Urothelium cell line (cell line): ENCODE measurements around the gene IFT43.

Experiments
- DNase-seq: peaks from one replicate; pipeline ENCODE4 v3.0.0; 2011; ENCODE audit warnings: low spot score, mixed read lengths
- FAIRE-seq: peaks from 2 replicates; lab custom pipeline; 2011; peaks lifted over from hg19 to GRCh38; lab: Jason Lieb, UNC

The IFT43 gene

DNA sequence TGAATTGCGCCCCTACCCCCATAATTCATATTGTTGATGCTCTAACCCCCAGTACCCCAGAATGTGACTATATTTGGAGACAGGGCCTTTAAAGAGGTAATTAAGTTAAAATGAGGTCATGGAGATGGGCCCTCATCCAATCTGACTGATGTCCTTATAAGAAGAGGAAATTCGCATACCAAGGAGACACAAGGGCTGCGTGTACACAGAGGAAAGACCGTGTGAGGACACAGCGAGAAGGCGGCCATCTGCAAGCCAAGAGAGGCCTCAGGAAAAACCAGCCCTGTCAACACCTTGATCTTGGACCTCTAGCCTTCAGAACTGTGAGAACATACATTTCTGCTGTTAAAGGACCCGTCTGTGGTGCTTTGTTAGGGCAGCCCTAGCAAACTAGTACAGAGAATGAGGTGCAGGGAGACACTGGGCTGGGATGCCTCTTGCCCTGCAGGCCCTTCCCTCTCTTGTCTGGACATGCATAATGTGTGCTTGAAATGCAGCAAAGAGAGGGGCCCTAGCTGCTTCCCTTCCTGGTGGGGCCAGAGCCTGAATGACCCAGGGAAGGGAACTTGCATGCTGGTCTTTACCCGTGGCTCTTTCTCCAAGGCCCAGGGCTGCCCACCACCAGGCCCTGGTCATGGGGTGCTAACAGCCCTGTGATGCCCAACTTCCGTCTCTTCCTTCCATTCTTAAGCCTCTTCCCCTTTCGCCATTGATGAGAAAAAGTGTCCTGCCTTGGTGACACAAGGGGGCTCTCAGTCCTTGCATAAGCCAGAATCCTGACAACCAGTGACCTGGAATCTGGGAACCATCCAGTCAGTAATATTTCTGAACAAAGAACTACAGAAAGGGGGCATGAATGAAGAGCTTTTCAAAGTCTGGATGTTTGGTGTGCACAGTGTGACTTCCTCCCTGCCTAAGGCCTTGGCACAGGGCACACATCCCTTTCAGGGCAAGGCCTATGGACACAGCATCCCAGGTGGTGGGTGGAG lies 116.1 kb downstream of the IFT43 start:
- FAIRE-seq (no peak), DNase-seq (no peak)

DNA sequence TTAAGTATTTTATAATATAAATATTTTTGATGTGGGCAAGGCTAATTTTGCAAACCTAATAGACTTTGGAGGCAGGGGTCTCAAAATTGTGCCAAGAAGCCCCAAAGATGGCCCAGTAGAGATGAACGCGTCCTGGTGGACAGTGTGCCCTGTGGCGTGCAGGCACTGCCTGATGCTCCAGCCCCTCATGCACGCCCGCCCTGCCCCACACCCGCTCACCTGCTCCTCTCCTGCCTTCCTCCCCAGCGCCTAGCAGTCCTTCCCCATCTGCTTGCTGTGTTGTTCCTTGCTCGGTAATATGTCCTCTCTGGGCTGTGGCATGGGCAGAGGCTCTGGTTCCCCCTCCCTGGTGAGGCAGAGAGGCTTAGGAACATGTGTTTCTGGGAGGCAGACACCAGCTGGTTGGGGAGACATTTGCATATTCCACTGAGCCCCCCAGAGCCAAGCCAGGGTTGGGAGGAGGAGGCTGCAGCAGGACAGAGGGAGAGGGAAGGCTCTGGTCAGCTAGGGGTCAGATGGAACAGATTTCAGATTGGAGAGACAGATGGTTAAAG lies 119.3 kb downstream of the IFT43 start:
- DNase-seq (no peak), FAIRE-seq (peak; percentile 35)

- no peak for DNase-seq
- no peak for FAIRE-seq
Observed at GRCh38 chr14:76106188-76106587, 120.6 kb downstream of the IFT43 start.

DNA sequence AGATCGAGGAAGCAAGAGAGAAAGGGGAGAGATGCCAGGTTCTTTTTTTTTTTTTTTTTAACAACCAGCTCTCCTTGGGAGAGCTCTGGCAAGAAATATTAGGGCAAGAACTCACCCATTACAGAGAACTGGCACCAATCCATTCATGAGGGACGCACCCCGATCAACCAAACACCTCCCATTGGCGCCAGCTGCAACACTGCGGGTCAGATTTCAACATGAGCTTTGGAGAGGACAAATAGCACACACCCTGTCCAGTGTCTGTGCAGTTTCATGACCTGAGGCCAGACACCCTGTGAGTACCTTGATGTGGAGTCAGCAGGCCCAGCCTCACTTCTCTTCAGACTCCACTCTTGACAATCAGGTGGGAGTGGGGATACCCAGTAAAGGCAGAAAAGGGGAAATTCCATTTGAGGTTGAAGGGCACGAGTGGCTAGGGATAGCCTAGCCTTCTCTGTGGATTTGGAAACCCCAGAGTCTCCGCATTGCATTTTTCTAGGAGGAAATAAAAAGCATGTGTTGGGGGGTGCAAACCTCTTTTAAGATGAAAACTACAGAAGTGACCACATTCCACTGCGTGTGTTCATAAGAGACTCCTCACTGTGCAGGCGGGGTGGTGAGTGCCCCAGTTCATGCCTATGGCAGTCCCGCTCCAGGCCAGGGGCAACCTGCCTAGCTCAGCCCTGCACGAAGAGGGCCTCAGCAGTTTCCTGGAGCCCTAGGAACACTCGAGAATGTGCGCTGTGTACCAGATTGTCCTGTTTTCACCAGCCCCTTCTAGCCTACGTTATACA lies 123.7 kb downstream of the IFT43 start:
- no peak for DNase-seq
- FAIRE-seq: peak; percentile 65

GRCh38 chr14:76112889-76113624 lies 127.5 kb downstream of the IFT43 start:
- FAIRE-seq (peak; percentile 73), DNase-seq (no peak)

DNA sequence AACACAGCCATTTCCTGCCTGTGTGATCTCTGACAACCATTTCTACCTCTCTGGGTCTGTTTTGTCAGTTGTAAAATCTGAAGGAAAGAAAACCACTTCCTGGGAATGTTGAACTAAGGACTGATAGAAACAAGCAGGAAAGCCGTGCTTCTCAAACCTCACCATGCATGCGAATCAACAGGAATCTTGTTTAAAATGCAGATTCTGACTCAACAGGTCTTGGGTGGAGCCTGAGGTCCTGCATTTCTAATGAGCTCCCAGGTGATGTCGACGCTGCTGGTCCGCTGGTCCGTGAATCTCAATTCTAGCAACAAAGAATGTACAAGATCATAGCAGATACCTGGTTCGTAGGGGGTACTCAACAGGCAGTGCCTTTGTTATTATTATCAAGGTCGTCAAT lies 128.1 kb downstream of the IFT43 start:
- FAIRE-seq (peak; percentile 58), DNase-seq (no peak)

- FAIRE-seq: no peak
Observed at GRCh38 chr14:76115010-76115422, 129.5 kb downstream of the IFT43 start.

DNA sequence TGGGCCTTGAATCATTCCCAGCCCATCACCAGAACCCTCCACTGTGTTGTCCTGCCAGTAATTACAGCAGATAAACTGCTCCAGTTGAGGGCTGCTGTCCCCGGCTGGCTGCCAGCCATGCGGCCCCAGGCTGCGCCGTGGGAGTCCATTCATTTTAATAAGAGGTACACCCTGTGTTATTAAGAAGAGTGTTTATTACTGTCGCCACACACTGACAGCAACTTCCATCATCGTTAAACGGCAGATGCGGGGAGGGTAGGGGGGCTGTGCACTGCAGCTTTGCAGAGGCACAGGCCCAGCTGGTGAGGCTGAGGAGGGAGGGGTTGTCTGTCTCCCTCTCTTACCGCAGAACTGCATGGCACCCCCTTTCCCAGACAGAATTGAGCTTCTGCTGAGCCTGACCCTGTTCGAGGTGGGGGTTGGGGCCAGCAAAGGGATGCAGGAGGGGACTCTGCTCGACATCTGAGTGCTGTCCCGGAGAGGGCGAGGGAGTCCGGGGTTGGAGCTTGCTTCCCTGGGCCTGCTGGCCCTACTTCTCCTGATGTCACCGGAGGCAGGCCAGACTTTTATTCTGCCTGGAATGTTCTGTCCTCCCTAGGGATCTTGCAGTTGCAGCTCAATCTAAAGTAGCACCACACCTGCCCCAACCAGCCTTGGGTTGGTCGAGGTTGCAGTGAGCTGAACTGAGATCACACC lies 132.4 kb downstream of the IFT43 start:
- peak; percentile 73 for FAIRE-seq
- no peak for DNase-seq

More at GRCh38 chr14:76115010-76115422, 129.5 kb downstream of the IFT43 start:
- no peak for DNase-seq

DNA sequence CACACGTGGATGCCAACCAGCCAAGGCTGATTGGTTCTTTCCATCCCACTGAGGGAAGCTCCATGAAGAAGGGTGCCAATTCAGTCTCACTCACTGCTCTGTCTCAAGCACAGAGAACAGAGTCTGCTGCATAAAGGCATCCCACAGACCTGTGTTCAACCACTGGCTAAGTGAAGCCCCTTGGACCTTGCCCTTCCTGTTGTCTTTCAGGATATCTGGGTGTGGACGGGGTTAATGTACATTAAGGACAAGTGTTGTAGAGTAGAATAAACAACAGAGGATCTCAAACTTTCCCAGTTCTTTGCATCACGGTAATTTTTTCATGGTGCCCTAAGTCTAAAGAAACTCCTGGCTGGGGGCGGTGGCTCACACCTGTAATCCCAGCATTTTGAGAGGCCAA lies 133.0 kb downstream of the IFT43 start:
- DNase-seq (no peak), FAIRE-seq (no peak)

- DNase-seq (no peak), FAIRE-seq (no peak)
Observed at GRCh38 chr14:76121089-76121748, 135.7 kb downstream of the IFT43 start.

DNA sequence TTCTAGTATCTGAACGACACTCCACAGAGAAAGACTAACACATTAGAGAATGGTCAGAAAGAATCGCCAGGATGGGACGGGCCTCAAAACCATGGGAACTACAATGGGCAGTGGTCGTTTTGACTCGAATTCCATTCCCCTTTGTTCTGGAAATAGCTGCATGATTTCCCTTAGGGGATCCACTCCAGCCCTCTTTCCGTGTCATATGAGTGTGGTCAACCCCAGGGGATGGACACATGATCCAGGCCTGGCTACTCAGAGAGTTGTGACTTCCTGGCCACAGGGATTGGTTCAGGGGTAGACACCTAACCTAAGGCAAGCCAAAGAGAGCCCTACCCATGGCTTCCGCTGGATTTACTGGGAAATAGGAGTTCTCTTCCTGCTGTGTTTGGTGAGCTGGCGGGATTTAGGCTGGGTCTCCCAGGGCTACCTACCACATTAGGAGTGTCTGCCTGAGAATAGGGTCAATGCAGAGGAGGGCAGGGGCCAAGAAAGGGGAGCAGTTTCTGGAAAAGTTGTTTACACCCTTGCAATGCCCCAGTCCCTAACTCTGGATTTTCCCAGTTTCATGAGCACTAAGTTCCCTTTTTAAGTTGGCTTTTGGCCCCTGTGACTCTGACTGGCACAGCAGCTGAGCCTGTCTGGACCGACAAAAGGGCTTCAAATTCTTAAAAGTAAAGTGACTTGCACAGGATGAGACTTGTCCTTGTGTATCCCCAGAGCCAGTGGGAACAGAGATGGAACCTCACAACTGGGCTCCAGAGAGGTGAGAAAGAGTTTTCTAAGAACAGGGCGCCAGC lies 138.1 kb downstream of the IFT43 start:
- FAIRE-seq (no peak), DNase-seq (no peak)

DNA sequence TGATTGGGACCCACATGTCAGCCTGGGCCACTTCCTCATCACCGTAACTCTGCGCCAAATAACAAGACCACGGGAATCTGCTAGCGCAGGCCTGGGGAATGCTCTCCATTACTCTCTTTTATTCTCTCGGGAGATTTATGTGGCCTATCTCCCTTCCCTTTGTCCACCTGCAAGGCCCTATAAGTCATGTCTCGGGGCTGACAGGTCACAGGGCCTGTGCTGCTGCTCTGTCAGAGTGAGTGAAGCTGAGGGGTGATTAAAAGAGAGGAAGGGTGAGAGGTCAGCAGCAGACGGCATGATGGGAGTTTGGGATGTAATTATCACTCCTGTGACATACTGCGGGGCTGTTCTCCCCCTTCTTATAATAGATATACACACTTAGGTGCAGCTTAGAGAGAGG lies 139.9 kb downstream of the IFT43 start:
- DNase-seq (no peak), FAIRE-seq (no peak)

DNA sequence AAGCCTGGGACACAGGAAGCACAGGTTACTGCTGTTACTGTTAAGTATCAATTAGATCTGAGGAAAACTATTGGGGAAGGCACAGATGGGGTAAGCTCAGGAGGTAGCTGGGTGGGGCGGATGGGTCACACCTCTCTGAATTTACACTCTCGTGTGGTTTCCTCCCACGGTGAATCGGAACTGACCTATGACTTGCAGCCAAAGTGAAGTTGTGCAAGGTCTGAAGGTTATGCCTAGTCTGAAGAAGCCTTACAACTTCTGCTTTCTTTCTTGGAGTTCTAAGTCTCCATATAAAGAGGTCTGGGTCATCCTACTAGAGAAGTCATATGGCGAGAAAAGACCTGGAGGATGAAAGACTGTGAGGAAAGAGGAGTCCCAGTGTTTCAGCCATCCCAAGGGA lies 140.5 kb downstream of the IFT43 start:
- no peak for FAIRE-seq
- no peak for DNase-seq

- FAIRE-seq: no peak
Observed at GRCh38 chr14:76129851-76130576, 144.5 kb downstream of the IFT43 start.

GRCh38 chr14:76131071-76131965 lies 145.8 kb downstream of the IFT43 start:
- FAIRE-seq (no peak), DNase-seq (no peak)

More at GRCh38 chr14:76129851-76130576, 144.5 kb downstream of the IFT43 start:
- no peak for DNase-seq

DNA sequence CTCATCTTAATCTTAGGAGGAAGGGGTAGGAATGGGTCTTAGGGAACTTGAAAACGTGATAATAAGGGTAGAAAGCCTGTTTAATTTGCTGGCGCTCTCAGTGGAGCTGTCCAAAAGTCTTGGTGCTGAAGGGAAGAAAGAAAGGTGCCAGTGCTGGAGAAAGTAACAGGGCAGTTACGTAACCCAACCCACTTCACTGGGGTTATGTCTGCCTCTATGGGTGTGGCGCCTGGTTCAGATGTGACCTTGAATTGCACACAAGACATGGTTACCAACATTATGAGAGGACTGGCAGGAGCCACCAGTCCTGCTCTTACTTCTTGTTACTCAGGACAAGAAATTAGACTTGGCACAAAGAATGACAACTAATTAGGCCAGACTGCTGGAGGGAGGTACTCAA lies 147.5 kb downstream of the IFT43 start:
- FAIRE-seq (no peak), DNase-seq (peak; percentile 57)
